A549 (cell line): ENCODE results near the gene NPAT. TPM values are rescaled to one million over a fixed set of nuclear protein-coding genes. Genes with fewer than 3 reads are reported as not detected.

ENCODE experiments used
- ATAC-seq, 2 experiments: fragments of 200-7000 bp in 1 of 2; fragments of >200 bp in 1 of 2; cut with Nextera tagmentation in 1 of 2; cut with Tn5 transposase in 1 of 2; 3 replicates each; pipeline versions ENCODE4 v1.8.0 to v1.9.1; 2018 to 2020; ENCODE audit warnings: mild to moderate bottlenecking in 1 of 2, moderate library complexity in 1 of 2
- CTCF ChIA-PET: fragments of 300-600 bp; sonication (Branson Sonifier 250); formaldehyde crosslinking; extraction: SDS; loops from one replicate; lab custom pipeline; 2021; ENCODE audit warnings: antibody characterized with exemption, inconsistent platforms; lab: Yijun Ruan, JAX
- POLR2A ChIA-PET: fragments of 350-600 bp; formaldehyde crosslinking; extraction: SDS; loops from one replicate; lab custom pipeline; 2021; ENCODE audit warnings: antibody characterized with exemption, inconsistent platforms; lab: Yijun Ruan, JAX
- DNase-seq, 2 experiments: peaks; one replicate each; pipeline versions ENCODE4 v3.0.0 to v3.0.0-alpha.2; 2011 to 2016; ENCODE audit warnings: low read depth in 1 of 2, low spot score in 1 of 2
- FAIRE-seq: peaks from 2 replicates; lab custom pipeline; 2011; peaks lifted over from hg19 to GRCh38; lab: Jason Lieb, UNC
- H3K27ac ChIP-seq, 2 experiments: fragments of >200 bp; sonication (Bioruptor Twin); formaldehyde crosslinking; 3 replicates each; pipeline ENCODE4 v1.5.1; 2016 to 2017
- H3K4me1 ChIP-seq: fragments of >200 bp; sonication (Bioruptor Twin); formaldehyde crosslinking; 3 replicates; pipeline ENCODE4 v1.6.1; 2016
- H3K4me2 ChIP-seq: fragments of >200 bp; sonication (Bioruptor Twin); formaldehyde crosslinking; 3 replicates; pipeline ENCODE4 v1.6.1; 2016
- H3K4me3 ChIP-seq: fragments of >200 bp; sonication (Bioruptor Twin); formaldehyde crosslinking; 3 replicates; pipeline ENCODE4 v1.5.1; 2016
- H3K9me3 ChIP-seq: fragments of >200 bp; sonication (Bioruptor Twin); formaldehyde crosslinking; 3 replicates; pipeline ENCODE4 v1.6.1; 2016
- CBX2 ChIP-seq: fragments of 200-600 bp; sonication (generic); IDR thresholded peaks from 2 replicates; pipeline ENCODE4 v1.6.1; 2016; ENCODE audit warnings: low read depth, mild to moderate bottlenecking, borderline replicate concordance
- CHD4 ChIP-seq: fragments of 200-600 bp; sonication (generic); IDR thresholded peaks from 2 replicates; pipeline ENCODE4 v1.6.1; 2016; ENCODE audit warnings: antibody characterized with exemption, mild to moderate bottlenecking, borderline replicate concordance
- CTCF ChIP-seq: fragments of >200 bp; sonication (Bioruptor Twin); formaldehyde crosslinking; IDR thresholded peaks from 3 replicates; pipeline ENCODE4 v1.5.1; 2016
- EHF ChIP-seq: fragments of 250-450 bp; sonication (Bioruptor Pico); IDR thresholded peaks from 2 replicates; pipeline ENCODE4 v1.5.0; 2020; ENCODE audit warnings: mild to moderate bottlenecking
- ESRRA ChIP-seq: fragments of 150-350 bp; IDR thresholded peaks from 2 replicates; pipeline ENCODE4 v1.6.1; 2014; ENCODE audit warnings: mild to moderate bottlenecking, low read length, borderline replicate concordance
- FOSB ChIP-seq: fragments of 250-450 bp; sonication (Bioruptor Pico); IDR thresholded peaks from 2 replicates; pipeline ENCODE4 v1.5.0; 2020; ENCODE audit warnings: mild to moderate bottlenecking, moderate library complexity
- FOSL2 ChIP-seq, 2 experiments: fragments of 450-650 bp in 1 of 2; fragments of >200 bp in 1 of 2; sonication (Bioruptor Twin) in 1 of 2; formaldehyde crosslinking; IDR thresholded peaks; 2 replicates each; pipeline versions ENCODE4 v1.5.0 to v1.6.1; 2016 to 2020; ENCODE audit warnings: mild to moderate bottlenecking in 1 of 2, moderate library complexity in 1 of 2
- FOXS1 ChIP-seq: fragments of 250-450 bp; sonication (Bioruptor Pico); IDR thresholded peaks from 2 replicates; pipeline ENCODE4 v1.5.0; 2020; ENCODE audit warnings: mild to moderate bottlenecking, moderate library complexity
- HDAC2 ChIP-seq: fragments of 200-600 bp; sonication (generic); IDR thresholded peaks from 2 replicates; pipeline ENCODE4 v1.6.1; 2016
- HEYL ChIP-seq: fragments of 250-450 bp; sonication (Bioruptor Pico); IDR thresholded peaks from 2 replicates; pipeline ENCODE4 v1.8.0; 2021; ENCODE audit warnings: mild to moderate bottlenecking, moderate library complexity
- HOXA7 ChIP-seq: fragments of 250-450 bp; sonication (Bioruptor Pico); IDR thresholded peaks from 2 replicates; pipeline ENCODE4 v1.5.0; 2020; ENCODE audit warnings: mild to moderate bottlenecking, moderate library complexity
- HOXB13 ChIP-seq: fragments of 250-450 bp; sonication (Bioruptor Pico); IDR thresholded peaks from 2 replicates; pipeline ENCODE4 v1.5.0; 2020; ENCODE audit warnings: low read depth, mild to moderate bottlenecking, moderate library complexity
- JUN ChIP-seq, 2 experiments: fragments of >200 bp; sonication (Bioruptor Twin); formaldehyde crosslinking; IDR thresholded peaks; 2 replicates in 1 of 2; 3 replicates in 1 of 2; pipeline ENCODE4 v1.6.1; 2016 to 2017
- JUNB ChIP-seq: fragments of >200 bp; sonication (Bioruptor Twin); formaldehyde crosslinking; IDR thresholded peaks from 2 replicates; pipeline ENCODE4 v1.6.1; 2016
- KDM5A ChIP-seq: fragments of 200-600 bp; sonication (generic); IDR thresholded peaks from 2 replicates; pipeline ENCODE4 v1.6.1; 2016; ENCODE audit warnings: antibody characterized with exemption, mild to moderate bottlenecking
- MAFK ChIP-seq: fragments of 450-650 bp; IDR thresholded peaks from 2 replicates; pipeline ENCODE4 v1.6.1; 2014; ENCODE audit not compliant: partially characterized antibody
- MYC ChIP-seq: IDR thresholded peaks from 2 replicates; pipeline ENCODE4 v1.6.1; 2012; ENCODE audit warnings: mild to moderate bottlenecking, inconsistent platforms, low read length, improper control_type of control experiment, borderline replicate concordance
- NFE2L2 ChIP-seq: fragments of 150-350 bp; conservative IDR thresholded peaks from 2 replicates; pipeline ENCODE4 v1.6.1; 2014; ENCODE audit warnings: low read length
- NPAS2 ChIP-seq: fragments of 250-450 bp; sonication (Bioruptor Pico); IDR thresholded peaks from 2 replicates; pipeline ENCODE4 v1.8.0; 2022; ENCODE audit warnings: mild to moderate bottlenecking, moderate library complexity, borderline replicate concordance
- NR3C1 ChIP-seq: fragments of >200 bp; sonication (Bioruptor Twin); formaldehyde crosslinking; IDR thresholded peaks from 3 replicates; pipeline ENCODE4 v1.6.1; 2017
- POLR2A ChIP-seq: IDR thresholded peaks from 2 replicates; pipeline ENCODE4 v1.6.1; 2012; ENCODE audit warnings: mild to moderate bottlenecking, low read length
- POLR2AphosphoS2 ChIP-seq: conservative IDR thresholded peaks from 2 replicates; pipeline ENCODE4 v1.6.1; 2012; ENCODE audit warnings: low read length, improper control_type of control experiment, inconsistent platforms
- RAD21 ChIP-seq, 2 experiments: fragments of >200 bp in 1 of 2; sonication (Bioruptor Twin) in 1 of 2; formaldehyde crosslinking in 1 of 2; IDR thresholded peaks in 1 of 2; conservative IDR thresholded peaks in 1 of 2; 2 replicates in 1 of 2; 3 replicates in 1 of 2; pipeline ENCODE4 v1.6.1; 2012 to 2018; ENCODE audit warnings: inconsistent platforms in 1 of 2
- RCOR1 ChIP-seq: fragments of 150-350 bp; IDR thresholded peaks from 2 replicates; pipeline ENCODE4 v1.6.1; 2014; ENCODE audit warnings: antibody characterized with exemption, low read length, low read depth
- RNF2 ChIP-seq: fragments of 200-600 bp; sonication (generic); IDR thresholded peaks from 2 replicates; pipeline ENCODE4 v1.6.1; 2016; ENCODE audit warnings: low read depth, mild to moderate bottlenecking, antibody characterized with exemption, moderate library complexity, borderline replicate concordance
- TP53 ChIP-seq: fragments of 250-450 bp; sonication (Bioruptor Pico); IDR thresholded peaks from 2 replicates; pipeline ENCODE4 v1.5.0; 2021; ENCODE audit warnings: mild to moderate bottlenecking, moderate library complexity
- ZC3H11A ChIP-seq: fragments of 450-650 bp; IDR thresholded peaks from 2 replicates; pipeline ENCODE4 v1.6.1; 2014; ENCODE audit warnings: antibody characterized with exemption, mild to moderate bottlenecking
- ZFP36 ChIP-seq: fragments of 450-650 bp; IDR thresholded peaks from 2 replicates; pipeline ENCODE4 v1.6.1; 2014; ENCODE audit warnings: borderline replicate concordance; ENCODE audit not compliant: partially characterized antibody
- WGBS: methylation state at CpG from one replicate; pipeline ENCODE4 v1.1.6; 2017; ENCODE audit errors: missing lambda C conversion rate; 5-methylcytosine and 5-hydroxymethylcytosine counted together
- polyA plus RNA-seq, 4 experiments: library from polyadenylated mRNA; depleted of rRNA in 3 of 4; stranded (reverse); fragments of >200 nt; fragmentation: RNase III in 1 of 4; extraction: RNeasy Plus Mini Kit Qiagen cat#74134 plus additional on column Dnase treatment in 1 of 4; gene quantifications; 2 replicates in 3 of 4; 3 replicates in 1 of 4; pipeline ENCODE4 v1.2.3, GENCODE V29; 2011 to 2017
- TF ChIP-seq, protein P1 (sequence below): IDR thresholded peaks from 2 replicates; pipeline ENCODE4 v1.6.1; 2012
- TF ChIP-seq, protein P2 (sequence below): fragments of 450-650 bp; IDR thresholded peaks from 2 replicates; pipeline ENCODE4 v1.6.1; 2014; ENCODE audit warnings: antibody characterized with exemption
- TF ChIP-seq, protein P3 (sequence below): IDR thresholded peaks from 2 replicates; pipeline ENCODE4 v1.6.1; 2012; ENCODE audit warnings: low read depth, borderline replicate concordance
- TF ChIP-seq, protein P4 (sequence below): IDR thresholded peaks from 2 replicates; pipeline ENCODE4 v1.6.1; 2012

The NPAT gene
- polyA plus RNA-seq, 2 of the 4 experiments (the other 2 are of a cell fraction) = 4.6 to 9.3 TPM

GRCh38 chr11:108235633-108236032, 13.2 kb upstream of the NPAT start:
- WGBS = 98% methylated on average over 2 of the region's 2 CpGs
- H3K4me3 ChIP-seq = no peak overlapping the region
- TF ChIP-seq, protein P1, sequence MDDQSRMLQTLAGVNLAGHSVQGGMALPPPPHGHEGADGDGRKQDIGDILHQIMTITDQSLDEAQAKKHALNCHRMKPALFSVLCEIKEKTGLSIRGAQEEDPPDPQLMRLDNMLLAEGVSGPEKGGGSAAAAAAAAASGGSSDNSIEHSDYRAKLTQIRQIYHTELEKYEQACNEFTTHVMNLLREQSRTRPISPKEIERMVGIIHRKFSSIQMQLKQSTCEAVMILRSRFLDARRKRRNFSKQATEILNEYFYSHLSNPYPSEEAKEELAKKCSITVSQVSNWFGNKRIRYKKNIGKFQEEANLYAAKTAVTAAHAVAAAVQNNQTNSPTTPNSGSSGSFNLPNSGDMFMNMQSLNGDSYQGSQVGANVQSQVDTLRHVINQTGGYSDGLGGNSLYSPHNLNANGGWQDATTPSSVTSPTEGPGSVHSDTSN = no peak
- TF ChIP-seq CBX2 (no peak), MAFK (no peak), HOXB13 (CRISPR knock-in tag) (no peak), FOSB (CRISPR knock-in tag) (no peak), POLR2A (no peak), KDM5A (no peak), NR3C1 (no peak), JUN (IDR thresholded peaks at IDR 0.05) (no peak), MYC (no peak), HDAC2 (no peak), POLR2AphosphoS2 (no peak), CTCF (no peak), RAD21 (conservative IDR thresholded peaks at IDR 0.05 in 1 of 2, IDR thresholded peaks at IDR 0.05 in 1 of 2) (no peak), FOXS1 (no peak), JUNB (no peak), ESRRA (no peak), HEYL (CRISPR knock-in tag) (no peak), FOSL2 (IDR thresholded peaks at IDR 0.05) (no peak), FOSL2 (CRISPR knock-in tag; IDR thresholded peaks at IDR 0.05) (no peak)
- TF ChIP-seq, protein P2, sequence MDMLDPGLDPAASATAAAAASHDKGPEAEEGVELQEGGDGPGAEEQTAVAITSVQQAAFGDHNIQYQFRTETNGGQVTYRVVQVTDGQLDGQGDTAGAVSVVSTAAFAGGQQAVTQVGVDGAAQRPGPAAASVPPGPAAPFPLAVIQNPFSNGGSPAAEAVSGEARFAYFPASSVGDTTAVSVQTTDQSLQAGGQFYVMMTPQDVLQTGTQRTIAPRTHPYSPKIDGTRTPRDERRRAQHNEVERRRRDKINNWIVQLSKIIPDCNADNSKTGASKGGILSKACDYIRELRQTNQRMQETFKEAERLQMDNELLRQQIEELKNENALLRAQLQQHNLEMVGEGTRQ = no peak
- TF ChIP-seq, all 56 proteins: peak for 0
- ChIA-PET POLR2A (no interaction called here), CTCF (no interaction called here)
- Histone ChIP-seq H3K9me3 (no peaks in the 10 kb centered on the region), H3K4me2 (no peak overlapping the region), H3K27ac (no peak overlapping the region), H3K4me1 (no peaks in the 10 kb centered on the region)
- FAIRE-seq (no peak), ATAC-seq (no peak), DNase-seq (no peak)

DNA sequence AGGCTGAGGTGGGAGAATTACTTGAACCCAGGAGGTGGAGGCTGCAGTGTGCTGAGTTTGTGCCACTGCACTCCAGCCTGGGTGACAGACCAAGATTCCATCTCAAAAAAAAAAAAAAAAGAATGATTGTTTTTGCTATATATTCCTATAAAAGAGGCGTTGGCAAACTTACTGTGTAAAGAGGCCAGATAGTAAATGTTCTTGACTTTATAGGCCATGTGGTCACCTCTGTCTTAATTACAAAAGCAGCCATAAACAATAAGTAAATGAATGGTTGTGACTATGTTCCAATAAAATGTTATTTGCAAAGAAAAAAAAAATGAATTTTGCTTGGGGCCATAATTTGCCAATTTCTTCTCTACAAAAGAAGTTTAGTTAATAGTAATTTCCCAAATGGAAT, 12.8 kb upstream of the NPAT start:
- H3K4me1 ChIP-seq = no peaks in the 10 kb centered on the region
- TF ChIP-seq MYC (no peak), NFE2L2 (no peak), HDAC2 (no peak), ZFP36 (no peak), TP53 (no peak), CHD4 (no peak), NPAS2 (CRISPR knock-in tag) (no peak), RNF2 (no peak), HOXA7 (CRISPR knock-in tag) (no peak), HEYL (CRISPR knock-in tag) (no peak), RAD21 (conservative IDR thresholded peaks at IDR 0.05 in 1 of 2, IDR thresholded peaks at IDR 0.05 in 1 of 2) (no peak), ZC3H11A (no peak), RCOR1 (no peak), CBX2 (no peak), EHF (no peak), KDM5A (no peak)
- TF ChIP-seq, protein P3, sequence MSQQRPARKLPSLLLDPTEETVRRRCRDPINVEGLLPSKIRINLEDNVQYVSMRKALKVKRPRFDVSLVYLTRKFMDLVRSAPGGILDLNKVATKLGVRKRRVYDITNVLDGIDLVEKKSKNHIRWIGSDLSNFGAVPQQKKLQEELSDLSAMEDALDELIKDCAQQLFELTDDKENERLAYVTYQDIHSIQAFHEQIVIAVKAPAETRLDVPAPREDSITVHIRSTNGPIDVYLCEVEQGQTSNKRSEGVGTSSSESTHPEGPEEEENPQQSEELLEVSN = no peak
- TF ChIP-seq, protein P4, sequence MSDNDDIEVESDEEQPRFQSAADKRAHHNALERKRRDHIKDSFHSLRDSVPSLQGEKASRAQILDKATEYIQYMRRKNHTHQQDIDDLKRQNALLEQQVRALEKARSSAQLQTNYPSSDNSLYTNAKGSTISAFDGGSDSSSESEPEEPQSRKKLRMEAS = no peak
- TF ChIP-seq, all 56 proteins: peak for 0
- ChIA-PET CTCF (no interaction called here), POLR2A (no interaction called here)
- FAIRE-seq (no peak), ATAC-seq (no peak), DNase-seq (no peak)
- Histone ChIP-seq H3K4me3 (no peak overlapping the region), H3K9me3 (no peaks in the 10 kb centered on the region), H3K27ac (no peak overlapping the region), H3K4me2 (no peak overlapping the region)
- 91% methylated on average over 1 of the region's 1 CpG for WGBS
